WTC11 (cell line): ENCODE results near the gene HHEX. TPM values are rescaled to one million over a fixed set of nuclear protein-coding genes. Genes with fewer than 3 reads are reported as not detected.

ENCODE experiments used
- ATAC-seq: fragments of 200-7000 bp; cut with Tn5 transposase; 2 replicates; pipeline ENCODE4 v1.10.0; 2021; ENCODE audit warnings: mild to moderate bottlenecking, moderate library complexity
- CTCF ChIA-PET: fragments of 300-600 bp; sonication (Branson Sonifier 250); formaldehyde crosslinking; loops from one replicate; lab custom pipeline; 2021; ENCODE audit warnings: antibody characterized with exemption; lab: Charles Lee
- POLR2A ChIA-PET: fragments of 350-600 bp; sonication (Branson Sonifier 250); formaldehyde crosslinking; loops from one replicate; lab custom pipeline; 2021; ENCODE audit warnings: antibody characterized with exemption; lab: Charles Lee
- DNase-seq: peaks from one replicate; pipeline ENCODE4 v3.0.0; 2021; ENCODE audit warnings: low spot score
- H3K27ac Mint-ChIP-seq: 2 replicates; pipeline ENCODE4 v1.8.0; 2021; ENCODE audit warnings: mixed read lengths
- H3K27me3 Mint-ChIP-seq: 2 replicates; pipeline ENCODE4 v1.8.0; 2021; ENCODE audit warnings: low read depth, mild to moderate bottlenecking, moderate library complexity, mixed read lengths
- H3K36me3 Mint-ChIP-seq: 2 replicates; pipeline ENCODE4 v1.8.0; 2021; ENCODE audit warnings: mixed read lengths
- H3K4me1 Mint-ChIP-seq: 2 replicates; pipeline ENCODE4 v1.8.0; 2022; ENCODE audit warnings: mixed read lengths
- H3K4me3 Mint-ChIP-seq: 2 replicates; pipeline ENCODE4 v1.8.0; 2021; ENCODE audit warnings: mild to moderate bottlenecking, moderate library complexity, mixed read lengths
- H3K9me3 Mint-ChIP-seq: 2 replicates; pipeline ENCODE4 v1.8.0; 2021; ENCODE audit warnings: mixed read lengths
- FOXK1 ChIP-seq: sonication (generic); formaldehyde crosslinking; IDR thresholded peaks from 2 replicates; pipeline ENCODE4 v1.8.0; 2022; ENCODE audit warnings: mild to moderate bottlenecking, moderate library complexity, missing genetic modification reagents
- GRHL2 ChIP-seq: fragments of 250-450 bp; sonication (Bioruptor Pico); IDR thresholded peaks from 2 replicates; pipeline ENCODE4 v1.8.0; 2022; ENCODE audit warnings: mild to moderate bottlenecking, moderate library complexity; ENCODE audit not compliant: insufficient replicate concordance, severe bottlenecking
- NFATC4 ChIP-seq: fragments of 250-450 bp; sonication (Bioruptor Pico); IDR thresholded peaks from 2 replicates; pipeline ENCODE4 v1.9.0; 2021; ENCODE audit warnings: mild to moderate bottlenecking
- ZNF138 ChIP-seq: sonication (generic); formaldehyde crosslinking; conservative IDR thresholded peaks from 2 replicates; pipeline ENCODE4 v1.8.1; 2022; ENCODE audit warnings: mild to moderate bottlenecking, moderate library complexity, missing genetic modification reagents
- total RNA-seq: library from RNA; stranded (reverse); gene quantifications from 3 replicates; pipeline ENCODE4 v1.2.3, GENCODE V29; 2021
- TF ChIP-seq, protein P1 (sequence below): sonication (generic); formaldehyde crosslinking; IDR thresholded peaks from 2 replicates; pipeline ENCODE4 v1.8.1; 2023; ENCODE audit warnings: mild to moderate bottlenecking, moderate library complexity, missing genetic modification reagents
- TF ChIP-seq, protein P2 (sequence below): sonication (generic); formaldehyde crosslinking; IDR thresholded peaks from 2 replicates; pipeline ENCODE4 v1.8.0; 2022; ENCODE audit warnings: missing genetic modification reagents

HHEX gene
- total RNA-seq, 1 experiment from 2014 or later, result 4.5 TPM

DNA sequence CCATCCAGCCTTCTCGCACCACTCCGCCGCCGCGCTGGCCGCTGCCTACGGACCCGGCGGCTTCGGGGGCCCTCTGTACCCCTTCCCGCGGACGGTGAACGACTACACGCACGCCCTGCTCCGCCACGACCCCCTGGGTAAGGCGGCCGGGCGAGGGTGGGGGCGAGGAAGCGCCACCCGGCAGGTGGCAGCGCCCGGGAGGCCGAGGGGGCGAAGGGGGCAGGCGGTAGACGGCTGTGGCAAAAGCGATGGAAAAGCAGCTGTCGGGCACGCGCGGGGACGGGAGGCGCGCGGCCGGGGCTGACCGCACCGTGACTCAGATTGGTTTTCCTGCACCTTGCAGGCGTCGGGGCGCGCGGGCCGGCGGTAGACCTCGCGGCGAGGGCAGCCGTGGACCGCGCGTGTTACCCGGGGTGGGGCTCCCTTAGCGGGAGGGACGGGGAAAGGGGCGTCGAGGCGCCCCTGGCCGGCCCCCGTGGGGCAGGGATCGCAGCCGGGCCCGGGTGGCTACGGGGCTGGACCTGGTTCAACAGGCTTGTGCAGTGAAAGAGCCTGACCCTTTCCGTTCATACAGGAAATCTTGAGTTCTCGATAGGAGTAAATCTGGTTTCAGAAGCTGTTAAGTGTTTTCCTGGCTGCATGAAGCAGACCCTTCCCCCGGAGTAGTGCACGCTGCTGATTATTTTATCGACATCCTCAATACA, 608 bp downstream of the HHEX start:
- Mint-ChIP-seq H3K4me3 (peak overlapping the region; percentile 75), H3K4me1 (peaks cover 43% of the 10 kb centered on the region), H3K27ac (no peak overlapping the region; the same call in 1 of the 2 replicates), H3K27me3 (peaks cover 91% of the 10 kb centered on the region), H3K9me3 (peaks cover 8% of the 10 kb centered on the region), H3K36me3 (peaks cover 8% of the 10 kb centered on the region; the same call in 1 of the 2 replicates)
- no peak for TF ChIP-seq GRHL2
- ChIA-PET CTCF (interaction anchor here (0.5 to 2.0 kb wide), 8 partner anchors 9 to 375 kb away, joined by 3 to 5 read pairs (median 3); partner anchors contain the start of gene EXOC6), POLR2A (no interaction called here)
- DNase-seq (peak; percentile 52), ATAC-seq (no peak; the same call in 1 of the 2 replicates)

DNA sequence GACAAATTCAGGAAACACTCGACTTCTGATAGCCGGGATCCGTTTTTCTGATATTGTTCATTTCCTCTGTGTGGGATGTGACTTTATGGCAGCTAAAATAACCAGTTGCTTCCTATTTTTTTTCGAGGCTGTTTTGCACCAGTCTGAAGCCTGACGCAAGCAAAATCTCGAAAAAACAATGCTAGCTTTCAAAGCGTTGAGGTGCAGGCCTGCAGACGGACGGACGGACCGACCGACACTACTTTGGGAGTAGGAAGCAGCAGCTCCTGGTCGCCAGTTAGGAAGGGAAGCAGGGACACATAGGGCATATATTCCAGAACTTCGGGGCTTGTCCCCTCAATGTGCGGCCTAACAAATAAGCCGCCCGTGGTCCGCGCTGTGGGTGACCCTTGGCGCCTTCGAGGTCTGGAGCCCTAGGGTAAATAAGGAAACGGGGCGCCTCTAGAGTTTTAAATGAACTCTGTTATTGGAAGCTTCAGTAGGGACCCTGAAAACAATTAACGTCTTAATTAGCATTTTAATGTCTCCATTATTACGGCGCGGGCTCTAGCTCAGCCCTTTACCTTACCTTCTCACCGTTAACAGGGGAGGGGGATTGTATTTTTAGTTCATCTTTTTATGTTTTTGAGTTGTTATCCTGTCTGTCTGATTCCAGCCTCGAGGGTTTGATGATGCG, 1.3 kb downstream of the HHEX start:
- DNase-seq (peak; percentile 21), ATAC-seq (peak; percentile 2)
- H3K4me3 Mint-ChIP-seq, result peak overlapping the region; percentile 75
- peaks cover 3% of the 10 kb centered on the region; the same call in 1 of the 2 replicates for H3K36me3 Mint-ChIP-seq
- no peak for TF ChIP-seq NFATC4 (CRISPR knock-in tag)
- TF ChIP-seq, protein P1, sequence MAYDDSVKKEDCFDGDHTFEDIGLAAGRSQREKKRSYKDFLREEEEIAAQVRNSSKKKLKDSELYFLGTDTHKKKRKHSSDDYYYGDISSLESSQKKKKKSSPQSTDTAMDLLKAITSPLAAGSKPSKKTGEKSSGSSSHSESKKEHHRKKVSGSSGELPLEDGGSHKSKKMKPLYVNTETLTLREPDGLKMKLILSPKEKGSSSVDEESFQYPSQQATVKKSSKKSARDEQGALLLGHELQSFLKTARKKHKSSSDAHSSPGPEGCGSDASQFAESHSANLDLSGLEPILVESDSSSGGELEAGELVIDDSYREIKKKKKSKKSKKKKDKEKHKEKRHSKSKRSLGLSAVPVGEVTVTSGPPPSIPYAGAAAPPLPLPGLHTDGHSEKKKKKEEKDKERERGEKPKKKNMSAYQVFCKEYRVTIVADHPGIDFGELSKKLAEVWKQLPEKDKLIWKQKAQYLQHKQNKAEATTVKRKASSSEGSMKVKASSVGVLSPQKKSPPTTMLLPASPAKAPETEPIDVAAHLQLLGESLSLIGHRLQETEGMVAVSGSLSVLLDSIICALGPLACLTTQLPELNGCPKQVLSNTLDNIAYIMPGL, result 0 out of 2 replicates have a peak, but pooled peaks have one; percentile 28
- ChIA-PET POLR2A (no interaction called here), CTCF (interaction anchor here (0.7 to 2.0 kb wide), 6 partner anchors 8 to 375 kb away, joined by 3 to 5 read pairs (median 3); partner anchors contain the start of gene EXOC6)
- H3K27me3 Mint-ChIP-seq, result peaks cover 91% of the 10 kb centered on the region
- H3K9me3 Mint-ChIP-seq, result peaks cover under 1% of the 10 kb centered on the region; the same call in 1 of the 2 replicates
- peaks cover 43% of the 10 kb centered on the region for H3K4me1 Mint-ChIP-seq
- H3K27ac Mint-ChIP-seq, result no peak overlapping the region; the same call in 1 of the 2 replicates

DNA sequence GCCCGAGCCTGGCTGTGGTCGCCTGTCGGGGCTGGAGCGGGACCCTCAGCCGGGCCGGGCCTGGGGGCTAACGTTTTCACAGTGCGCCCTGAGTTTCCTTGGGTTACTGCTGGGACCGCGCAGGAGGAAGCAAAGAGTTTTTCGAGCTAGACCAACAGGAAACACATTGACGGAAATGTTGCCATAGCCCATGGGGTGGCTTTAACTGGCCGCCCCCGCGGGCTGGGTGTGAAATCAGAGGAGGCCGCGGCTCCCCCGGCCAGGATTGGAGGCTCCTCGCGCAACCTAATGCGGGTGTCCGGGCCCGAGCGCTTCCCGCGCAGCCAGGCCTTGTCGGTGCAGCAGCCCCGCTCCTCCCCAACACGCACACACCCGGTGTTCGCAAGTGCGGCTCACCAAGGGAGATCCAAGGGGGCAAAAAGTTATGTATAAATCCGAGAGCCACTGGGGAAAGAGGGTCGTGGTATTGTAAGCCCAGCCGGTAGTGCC, 1.9 kb downstream of the HHEX start:
- TF ChIP-seq ZNF138 (CRISPR knock-in tag) (0 out of 2 replicates have a peak, but pooled peaks have one; percentile 63), FOXK1 (CRISPR knock-in tag) (peak; percentile 18; the same call in 1 of the 2 replicates)
- TF ChIP-seq, protein P2, sequence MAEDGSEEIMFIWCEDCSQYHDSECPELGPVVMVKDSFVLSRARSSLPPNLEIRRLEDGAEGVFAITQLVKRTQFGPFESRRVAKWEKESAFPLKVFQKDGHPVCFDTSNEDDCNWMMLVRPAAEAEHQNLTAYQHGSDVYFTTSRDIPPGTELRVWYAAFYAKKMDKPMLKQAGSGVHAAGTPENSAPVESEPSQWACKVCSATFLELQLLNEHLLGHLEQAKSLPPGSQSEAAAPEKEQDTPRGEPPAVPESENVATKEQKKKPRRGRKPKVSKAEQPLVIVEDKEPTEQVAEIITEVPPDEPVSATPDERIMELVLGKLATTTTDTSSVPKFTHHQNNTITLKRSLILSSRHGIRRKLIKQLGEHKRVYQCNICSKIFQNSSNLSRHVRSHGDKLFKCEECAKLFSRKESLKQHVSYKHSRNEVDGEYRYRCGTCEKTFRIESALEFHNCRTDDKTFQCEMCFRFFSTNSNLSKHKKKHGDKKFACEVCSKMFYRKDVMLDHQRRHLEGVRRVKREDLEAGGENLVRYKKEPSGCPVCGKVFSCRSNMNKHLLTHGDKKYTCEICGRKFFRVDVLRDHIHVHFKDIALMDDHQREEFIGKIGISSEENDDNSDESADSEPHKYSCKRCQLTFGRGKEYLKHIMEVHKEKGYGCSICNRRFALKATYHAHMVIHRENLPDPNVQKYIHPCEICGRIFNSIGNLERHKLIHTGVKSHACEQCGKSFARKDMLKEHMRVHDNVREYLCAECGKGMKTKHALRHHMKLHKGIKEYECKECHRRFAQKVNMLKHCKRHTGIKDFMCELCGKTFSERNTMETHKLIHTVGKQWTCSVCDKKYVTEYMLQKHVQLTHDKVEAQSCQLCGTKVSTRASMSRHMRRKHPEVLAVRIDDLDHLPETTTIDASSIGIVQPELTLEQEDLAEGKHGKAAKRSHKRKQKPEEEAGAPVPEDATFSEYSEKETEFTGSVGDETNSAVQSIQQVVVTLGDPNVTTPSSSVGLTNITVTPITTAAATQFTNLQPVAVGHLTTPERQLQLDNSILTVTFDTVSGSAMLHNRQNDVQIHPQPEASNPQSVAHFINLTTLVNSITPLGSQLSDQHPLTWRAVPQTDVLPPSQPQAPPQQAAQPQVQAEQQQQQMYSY (CRISPR knock-in tag), result no peak
- TF ChIP-seq, protein P1, result peak; percentile 30; the same call in 1 of the 2 replicates
- ChIA-PET CTCF (interaction anchor here (0.7 to 1.4 kb wide), 4 partner anchors 151 to 374 kb away, joined by 3 to 5 read pairs (median 4); partner anchors contain the start of gene EXOC6), POLR2A (interaction anchor here (0.5 to 0.6 kb wide), 2 partner anchors 44 to 1234 kb away, joined by 3 to 4 read pairs; no protein-coding TSS in a partner anchor)
- Mint-ChIP-seq H3K4me1 (peaks cover 49% of the 10 kb centered on the region), H3K27me3 (peaks cover 92% of the 10 kb centered on the region), H3K4me3 (peak overlapping the region; percentile 75), H3K9me3 (no peaks in the 10 kb centered on the region), H3K36me3 (peaks cover 2% of the 10 kb centered on the region; the same call in 1 of the 2 replicates), H3K27ac (peak overlapping the region; percentile 43)
- DNase-seq (peak; percentile 52), ATAC-seq (peak; percentile 1)
